IMR-90 (cell line): ENCODE data around the gene CIAO3. TPM values are rescaled to one million over a fixed set of nuclear protein-coding genes. Genes with fewer than 3 reads are reported as not detected.

Source experiments
- ATAC-seq: fragments of 200-7000 bp; cut with Tn5 transposase; 2 replicates; pipeline ENCODE4 v1.9.1; 2020; ENCODE audit warnings: low read depth, mild to moderate bottlenecking, moderate library complexity
- BruUV-seq: library from RNA; stranded (reverse); fragments of 400-500 nt; replicated peaks from 2 replicates; lab custom pipeline; 2021; lab: Mats Ljungman, UMichigan
- CTCF ChIA-PET: fragments of 300-600 bp; formaldehyde crosslinking; extraction: SDS; loops from one replicate; lab custom pipeline; 2021; ENCODE audit warnings: antibody characterized with exemption; lab: Yijun Ruan, JAX
- POLR2A ChIA-PET: fragments of 300-600 bp; sonication (Branson Sonifier 250); formaldehyde crosslinking; loops from one replicate; lab custom pipeline; 2022; ENCODE audit warnings: antibody characterized with exemption; ENCODE audit not compliant: unreplicated experiment; lab: Charles Lee
- DNase-seq: peaks from one replicate; pipeline ENCODE4 v3.0.0; 2013
- H2AFZ ChIP-seq: replicated peaks from 2 replicates; pipeline ENCODE3; 2013; ENCODE audit warnings: low read length, mild to moderate bottlenecking; ENCODE audit not compliant: poor library complexity
- H2AK5ac ChIP-seq: 2 replicates; pipeline ENCODE4 v1.6.1; 2013; ENCODE audit warnings: low read depth, low read length, inconsistent platforms
- H2AK9ac ChIP-seq: replicated peaks from 2 replicates; pipeline ENCODE3; 2013; ENCODE audit warnings: mild to moderate bottlenecking, low read depth, low read length, moderate library complexity; ENCODE audit not compliant: poor library complexity
- H2BK120ac ChIP-seq: 2 replicates; pipeline ENCODE4 v1.6.1; 2013; ENCODE audit warnings: low read depth, low read length, inconsistent platforms
- H2BK15ac ChIP-seq: 3 replicates; pipeline ENCODE4 v1.6.1; 2013; ENCODE audit warnings: low read depth, low read length, inconsistent platforms
- H2BK20ac ChIP-seq: 2 replicates; pipeline ENCODE4 v1.6.1; 2013; ENCODE audit warnings: low read depth, mild to moderate bottlenecking, inconsistent platforms, low read length, moderate library complexity
- H2BK5ac ChIP-seq: 2 replicates; pipeline ENCODE4 v1.6.1; 2013; ENCODE audit warnings: mild to moderate bottlenecking, low read depth, low read length, inconsistent platforms; ENCODE audit not compliant: poor library complexity, severe bottlenecking
- H3K14ac ChIP-seq: replicated peaks from 2 replicates; pipeline ENCODE4 v1.6.1; 2013; ENCODE audit warnings: low read depth, low read length, inconsistent platforms
- H3K18ac ChIP-seq: 2 replicates; pipeline ENCODE4 v1.6.1; 2013; ENCODE audit warnings: low read depth, low read length, control low read depth
- H3K23ac ChIP-seq: 2 replicates; pipeline ENCODE4 v1.6.1; 2013; ENCODE audit warnings: low read depth, low read length, inconsistent platforms
- H3K27ac ChIP-seq: 2 replicates; pipeline ENCODE4 v1.5.1; 2013; ENCODE audit warnings: mild to moderate bottlenecking, control low read depth, low read length; ENCODE audit not compliant: insufficient read depth
- H3K27me3 ChIP-seq: 2 replicates; pipeline ENCODE4 v1.6.1; 2013; ENCODE audit warnings: low read length; ENCODE audit not compliant: control insufficient read depth, insufficient read depth
- H3K36me3 ChIP-seq: 2 replicates; pipeline ENCODE4 v1.6.1; 2013; ENCODE audit warnings: low read length, mixed read lengths; ENCODE audit not compliant: control insufficient read depth, insufficient read depth
- H3K4ac ChIP-seq: 2 replicates; pipeline ENCODE4 v1.6.1; 2013; ENCODE audit warnings: low read depth, low read length, inconsistent platforms
- H3K4me1 ChIP-seq: 2 replicates; pipeline ENCODE4 v1.6.1; 2013; ENCODE audit warnings: low read length, mixed read lengths; ENCODE audit not compliant: control insufficient read depth, insufficient read depth
- H3K4me2 ChIP-seq: 2 replicates; pipeline ENCODE4 v1.6.1; 2013; ENCODE audit warnings: low read depth, mild to moderate bottlenecking, control low read depth, low read length, moderate library complexity
- H3K4me3 ChIP-seq: 2 replicates; pipeline ENCODE4 v1.5.1; 2013; ENCODE audit warnings: low read depth, mild to moderate bottlenecking, control low read depth, low read length, moderate library complexity; ENCODE audit not compliant: insufficient read depth
- H3K56ac ChIP-seq: 2 replicates; pipeline ENCODE4 v1.6.1; 2013; ENCODE audit warnings: low read length, inconsistent platforms; ENCODE audit not compliant: insufficient read depth; ENCODE audit errors: extremely low read depth
- H3K79me1 ChIP-seq, 2 experiments: 2 replicates each; pipeline ENCODE4 v1.6.1; 2013; ENCODE audit warnings: low read length in 2 of 2, inconsistent platforms in 1 of 2, low read depth in 1 of 2
- H3K9ac ChIP-seq: 2 replicates; pipeline ENCODE4 v1.6.1; 2013; ENCODE audit warnings: low read depth, low read length, control low read depth
- H3K9me1 ChIP-seq: 2 replicates; pipeline ENCODE4 v1.6.1; 2013; ENCODE audit warnings: low read length, inconsistent platforms; ENCODE audit not compliant: insufficient read depth
- H3K9me3 ChIP-seq: 2 replicates; pipeline ENCODE4 v1.6.1; 2013; ENCODE audit warnings: low read length; ENCODE audit not compliant: control insufficient read depth, insufficient read depth
- H4K20me1 ChIP-seq: 2 replicates; pipeline ENCODE4 v1.6.1; 2013; ENCODE audit warnings: low read length, inconsistent platforms; ENCODE audit not compliant: insufficient read depth
- H4K5ac ChIP-seq: 2 replicates; pipeline ENCODE4 v1.6.1; 2013; ENCODE audit warnings: mild to moderate bottlenecking, low read depth, low read length, control low read depth
- H4K8ac ChIP-seq, 2 experiments: 2 replicates each; pipeline ENCODE4 v1.6.1; 2013; ENCODE audit warnings: low read depth in 2 of 2, low read length in 2 of 2, control low read depth in 1 of 2, inconsistent platforms in 1 of 2
- H4K91ac ChIP-seq: 2 replicates; pipeline ENCODE4 v1.6.1; 2013; ENCODE audit warnings: low read depth, low read length, inconsistent platforms; ENCODE audit not compliant: insufficient read depth
- FOS ChIP-seq: fragments of 150-350 bp; IDR thresholded peaks from 2 replicates; pipeline ENCODE4 v1.6.1; 2016; ENCODE audit warnings: low read depth, low read length
- MXI1 ChIP-seq: IDR thresholded peaks from 2 replicates; pipeline ENCODE4 v1.6.1; 2012; ENCODE audit warnings: low read depth, mild to moderate bottlenecking, low read length, moderate library complexity, borderline replicate concordance
- WGBS, 2 experiments: methylation state at CpG; one replicate each; pipeline versions ENCODE4 v1.1.5 to v1.1.7; 2013; ENCODE audit warnings: missing lambda C conversion rate in 2 of 2; ENCODE audit not compliant: insufficient read length in 1 of 2; ENCODE audit errors: extremely low coverage in 2 of 2; 5-methylcytosine and 5-hydroxymethylcytosine counted together
- dilution Hi-C: fragments of 300-500 bp; cut with HindIII; formaldehyde crosslinking; loops from one replicate; pipeline ENCODE4 v1.14.3; 2018; ENCODE audit warnings: low sequenced_read_pairs; ENCODE audit not compliant: unreplicated experiment
- in situ Hi-C: fragments of 300-500 bp; cut with MboI; formaldehyde crosslinking; loops from 3 replicates; pipeline ENCODE4 v1.14.3; 2019; ENCODE audit warnings: low sequenced_read_pairs, inconsistent platforms, mixed read lengths
- intact Hi-C: fragments of 100-400 bp; cut with micrococcal nuclease; formaldehyde crosslinking; loops from 2 replicates; pipeline ENCODE4 v1.10.0; 2022
- polyA plus RNA-seq, 3 experiments: library from polyadenylated mRNA; depleted of rRNA; stranded (reverse); fragments of >200 nt; gene quantifications; 2 replicates each; pipeline ENCODE4 v1.2.3, GENCODE V29; 2012; ENCODE audit warnings: low replicate concordance in 1 of 3
- total RNA-seq: library from RNA; depleted of rRNA; stranded (reverse); fragments of >200 nt; gene quantifications from 2 replicates; pipeline ENCODE4 v1.2.3, GENCODE V29; 2012
- TF ChIP-seq, protein P1 (sequence below): fragments of 150-350 bp; IDR thresholded peaks from 2 replicates; pipeline ENCODE4 v1.6.1; 2016; ENCODE audit warnings: low read depth, mild to moderate bottlenecking, low read length, moderate library complexity, borderline replicate concordance

Gene CIAO3
- total and polyA plus RNA-seq, 2 of the 4 experiments (the other 2 are of a cell fraction), result 17.0 to 20.2 TPM

DNA sequence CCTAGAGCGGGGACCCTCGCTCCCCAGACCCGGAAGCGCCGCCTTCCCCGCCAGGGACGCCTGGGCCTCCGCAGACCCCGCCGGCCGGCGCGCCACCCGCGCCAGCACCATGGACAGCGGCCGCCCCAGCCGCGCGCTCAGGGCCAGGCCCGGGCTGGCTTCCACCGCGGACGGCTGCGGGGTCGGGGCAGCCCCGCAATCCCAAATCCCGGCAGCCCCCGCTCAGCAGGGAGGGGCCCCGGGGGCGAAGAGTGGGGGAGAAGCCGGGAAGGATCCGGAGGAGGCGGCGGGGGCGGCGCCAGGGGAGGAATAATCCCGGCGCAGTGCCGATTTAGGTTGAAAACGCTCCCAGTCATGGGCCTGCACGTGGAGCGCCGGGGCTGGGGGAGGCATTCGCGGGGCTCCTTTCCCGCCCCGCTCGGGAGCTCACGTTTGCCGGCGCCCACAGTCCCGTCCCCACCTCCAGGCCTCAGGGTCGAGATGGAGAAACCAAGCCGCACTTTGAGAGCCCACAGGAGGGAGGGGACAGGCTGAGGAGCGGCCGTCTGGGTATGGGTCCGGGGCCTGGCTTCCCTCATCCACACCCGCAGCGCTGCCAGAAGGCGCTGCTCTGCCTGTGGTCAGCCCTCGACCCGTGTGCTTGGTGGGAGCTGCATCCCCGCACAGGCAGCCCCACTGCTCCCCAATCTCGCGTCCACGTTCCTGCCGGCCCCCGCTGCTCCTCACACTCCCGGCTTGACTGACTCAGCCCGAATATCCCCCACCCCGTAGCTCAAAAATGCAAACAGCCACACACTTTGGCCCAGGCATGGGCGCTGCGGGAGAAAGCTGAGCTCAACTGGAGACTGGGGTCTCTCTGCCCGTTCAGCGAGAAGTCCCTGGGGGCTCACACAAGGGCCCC is 39.9 kb downstream of the CIAO3 start:
- DNase-seq (no peak), ATAC-seq (peak; percentile 88)
- Histone ChIP-seq H3K18ac (no peak overlapping the region), H3K4me1 (no peaks in the 10 kb centered on the region), H3K4ac (no peak overlapping the region), H3K9me3 (no peaks in the 10 kb centered on the region), H3K23ac (no peak overlapping the region), H3K14ac (no peak overlapping the region), H4K5ac (no peak overlapping the region), H2BK120ac (no peak overlapping the region), H3K4me3 (no peak overlapping the region), H3K9me1 (no peaks in the 10 kb centered on the region), H2AK5ac (no peak overlapping the region), H3K9ac (no peak overlapping the region), H2BK15ac (no peak overlapping the region), H3K79me1 (no peaks in the 10 kb centered on the region), H2BK5ac (no peak overlapping the region), H2BK20ac (no peak overlapping the region), H2AFZ (no peak overlapping the region), H2AK9ac (no peak overlapping the region), H3K27ac (no peak overlapping the region), H4K91ac (no peak overlapping the region), H3K56ac (no peak overlapping the region), H3K4me2 (no peak overlapping the region), H4K20me1 (peaks cover 5% of the 10 kb centered on the region), H4K8ac (no peak overlapping the region), H3K27me3 (peaks cover 69% of the 10 kb centered on the region), H3K36me3 (no peaks in the 10 kb centered on the region)
- WGBS, 2 experiments, result 6% methylated on average over 36 of the region's 76 CpGs; no CpG with 5 or more reads in 1 of the 2 experiments
- intact Hi-C loops (no loop called here), dilution Hi-C loops (no loop called here), in situ Hi-C loops (loop anchor here (25.0 kb wide), 1 partner anchor 361 kb away; the partner anchor contains the start of gene SSTR5)
- POLR2A ChIA-PET, result no interaction called here
- TF ChIP-seq, protein P1, sequence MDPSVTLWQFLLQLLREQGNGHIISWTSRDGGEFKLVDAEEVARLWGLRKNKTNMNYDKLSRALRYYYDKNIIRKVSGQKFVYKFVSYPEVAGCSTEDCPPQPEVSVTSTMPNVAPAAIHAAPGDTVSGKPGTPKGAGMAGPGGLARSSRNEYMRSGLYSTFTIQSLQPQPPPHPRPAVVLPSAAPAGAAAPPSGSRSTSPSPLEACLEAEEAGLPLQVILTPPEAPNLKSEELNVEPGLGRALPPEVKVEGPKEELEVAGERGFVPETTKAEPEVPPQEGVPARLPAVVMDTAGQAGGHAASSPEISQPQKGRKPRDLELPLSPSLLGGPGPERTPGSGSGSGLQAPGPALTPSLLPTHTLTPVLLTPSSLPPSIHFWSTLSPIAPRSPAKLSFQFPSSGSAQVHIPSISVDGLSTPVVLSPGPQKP, result no peak
- TF ChIP-seq MXI1 (peak; percentile 42; the same call in 1 of the 2 replicates), FOS (no peak)
- BruUV-seq, result no TSS peak
- CTCF ChIA-PET, result interaction anchor here (0.6 kb wide), 1 partner anchor 1194 kb away, joined by 3 read pairs; no protein-coding TSS in a partner anchor
